IgD-negative memory B cell (primary cell): ENCODE data around the gene GPRIN2. TPM values are rescaled to one million over a fixed set of nuclear protein-coding genes. Genes with fewer than 3 reads are reported as not detected.

Experiments
- H3K27ac Mint-ChIP-seq, 3 donors: one replicate each; pipeline ENCODE4 v1.8.0; 2020 to 2022; ENCODE audit warnings: mild to moderate bottlenecking in 3 of 3, mixed read lengths in 3 of 3, moderate library complexity in 1 of 3
- H3K27me3 Mint-ChIP-seq: one replicate; pipeline ENCODE4 v1.8.0; 2021; ENCODE audit warnings: mixed read lengths
- H3K36me3 Mint-ChIP-seq: one replicate; pipeline ENCODE4 v1.8.0; 2020; ENCODE audit warnings: mild to moderate bottlenecking, mixed read lengths
- H3K4me1 Mint-ChIP-seq, 3 donors: one replicate each; pipeline ENCODE4 v1.8.0; 2020 to 2022; ENCODE audit warnings: mixed read lengths in 3 of 3, mild to moderate bottlenecking in 1 of 3
- H3K4me3 Mint-ChIP-seq, 4 donors: one replicate each; pipeline ENCODE4 v1.8.0; 2020 to 2022; ENCODE audit warnings: mild to moderate bottlenecking in 4 of 4, mixed read lengths in 4 of 4, moderate library complexity in 3 of 4
- H3K9me3 Mint-ChIP-seq, 3 donors: one replicate each; pipeline ENCODE4 v1.8.0; 2020 to 2021; ENCODE audit warnings: mixed read lengths in 3 of 3, mild to moderate bottlenecking in 1 of 3
- polyA plus RNA-seq: library from polyadenylated mRNA; unstranded; fragments of 300-500 nt; fragmentation: Illumina TruSeq; gene quantifications from one replicate; pipeline ENCODE4 v1.2.3, GENCODE V29; 2021

Gene GPRIN2
- polyA plus RNA-seq, 1 donor from 2014 or later, result not detected

DNA sequence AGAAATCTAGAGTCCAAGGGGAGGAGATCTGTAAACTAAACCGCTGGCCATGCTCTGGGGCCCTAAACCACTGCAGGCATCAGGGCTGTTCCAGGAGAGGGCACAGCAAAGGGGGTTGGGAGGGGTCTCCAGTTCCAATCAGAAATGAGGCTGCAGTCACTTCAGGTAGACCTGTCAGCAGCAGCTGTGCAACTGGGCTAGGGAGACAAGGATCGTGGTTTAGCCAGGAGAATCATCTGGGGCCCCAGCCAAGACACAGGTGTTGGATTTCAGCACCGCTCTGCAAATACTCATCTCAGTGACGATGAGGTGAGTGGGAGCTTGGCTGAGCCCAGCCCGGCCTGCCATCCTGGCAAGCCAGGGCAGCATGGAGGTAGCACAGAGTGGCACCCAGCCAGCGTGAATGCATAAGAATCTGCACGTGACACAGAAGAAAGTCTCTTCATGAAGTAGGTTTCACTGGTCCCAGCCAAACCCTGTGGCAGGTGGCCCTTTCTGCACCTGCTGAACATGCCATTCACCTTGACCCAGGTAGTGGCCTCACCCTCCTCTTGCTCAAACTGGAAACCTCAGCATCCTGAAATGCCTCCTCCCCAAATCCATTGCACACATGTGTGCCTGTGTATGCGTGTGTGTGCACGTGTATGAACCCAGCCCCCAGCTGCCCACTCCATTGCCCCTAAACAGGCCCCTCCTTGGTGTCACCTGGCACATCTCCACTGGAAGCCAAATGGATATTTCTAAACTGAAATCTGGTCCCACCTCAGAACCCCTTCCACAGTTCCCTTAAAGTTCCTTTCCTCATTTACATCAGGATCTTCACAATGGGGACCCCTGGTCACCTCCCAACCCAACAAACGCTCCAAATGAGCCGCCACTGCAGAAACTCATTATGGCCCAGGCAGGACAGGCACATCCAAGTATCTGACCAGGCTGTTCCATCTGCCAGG, 9.6 kb downstream of the GPRIN2 start:
- Mint-ChIP-seq H3K4me3 (no peak overlapping the region), H3K4me1 (peaks cover 0 to 4% (median 0%) of the 10 kb centered on the region in 3 donors), H3K36me3 (no peaks in the 10 kb centered on the region), H3K27ac (no peak overlapping the region), H3K27me3 (peaks cover 10% of the 10 kb centered on the region), H3K9me3 (no peaks in the 10 kb centered on the region)

GRCh38 chr10:46545861-46546590, 10.4 kb downstream of the GPRIN2 start:
- Mint-ChIP-seq H3K27me3 (peaks cover 10% of the 10 kb centered on the region), H3K4me3 (no peak overlapping the region), H3K27ac (no peak overlapping the region), H3K36me3 (no peaks in the 10 kb centered on the region), H3K9me3 (no peaks in the 10 kb centered on the region), H3K4me1 (peaks cover 0 to 4% (median 0%) of the 10 kb centered on the region in 3 donors)

DNA sequence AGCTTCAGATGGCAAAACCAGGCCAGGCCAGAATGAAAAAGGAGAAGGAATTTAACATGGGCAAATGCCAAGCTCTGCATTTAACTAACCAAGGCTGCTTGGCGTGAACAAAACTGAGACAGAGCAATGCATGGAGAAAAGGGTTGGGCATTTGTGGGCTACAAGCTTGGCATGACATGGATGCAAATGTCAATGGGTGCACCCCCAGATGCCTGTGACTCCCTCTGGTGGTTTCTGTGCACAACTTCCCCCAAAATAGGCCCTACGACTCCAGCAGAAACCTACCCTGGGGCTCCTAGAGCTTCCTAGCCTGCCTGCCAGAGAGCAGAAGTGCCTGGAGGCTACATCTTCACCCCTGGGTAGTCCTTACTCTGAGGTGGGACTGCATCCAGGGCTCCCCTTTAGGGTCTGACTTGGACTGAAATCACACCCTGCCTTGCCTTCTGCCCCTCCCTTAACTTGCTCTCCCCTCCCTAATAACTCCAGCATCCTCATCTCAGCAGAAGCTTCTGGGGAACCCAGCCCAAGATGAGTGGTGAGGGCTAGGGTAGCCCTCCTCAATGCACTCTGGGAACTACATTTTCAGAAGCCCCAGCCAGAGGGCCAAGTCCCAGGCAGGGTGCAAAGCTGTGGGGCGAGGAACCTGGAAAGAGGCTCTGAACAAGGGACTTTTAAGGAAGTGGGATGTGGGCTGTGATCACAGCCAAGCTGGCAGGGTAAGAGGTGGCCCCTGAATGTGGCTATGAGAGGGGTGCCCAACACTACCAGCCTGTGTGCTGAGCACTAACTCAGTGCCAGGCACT, 11.3 kb downstream of the GPRIN2 start:
- Mint-ChIP-seq H3K4me1 (peaks cover 0 to 4% (median 0%) of the 10 kb centered on the region in 3 donors), H3K27me3 (peaks cover 18% of the 10 kb centered on the region), H3K36me3 (no peaks in the 10 kb centered on the region), H3K27ac (no peak overlapping the region), H3K9me3 (no peaks in the 10 kb centered on the region), H3K4me3 (no peak overlapping the region)

DNA sequence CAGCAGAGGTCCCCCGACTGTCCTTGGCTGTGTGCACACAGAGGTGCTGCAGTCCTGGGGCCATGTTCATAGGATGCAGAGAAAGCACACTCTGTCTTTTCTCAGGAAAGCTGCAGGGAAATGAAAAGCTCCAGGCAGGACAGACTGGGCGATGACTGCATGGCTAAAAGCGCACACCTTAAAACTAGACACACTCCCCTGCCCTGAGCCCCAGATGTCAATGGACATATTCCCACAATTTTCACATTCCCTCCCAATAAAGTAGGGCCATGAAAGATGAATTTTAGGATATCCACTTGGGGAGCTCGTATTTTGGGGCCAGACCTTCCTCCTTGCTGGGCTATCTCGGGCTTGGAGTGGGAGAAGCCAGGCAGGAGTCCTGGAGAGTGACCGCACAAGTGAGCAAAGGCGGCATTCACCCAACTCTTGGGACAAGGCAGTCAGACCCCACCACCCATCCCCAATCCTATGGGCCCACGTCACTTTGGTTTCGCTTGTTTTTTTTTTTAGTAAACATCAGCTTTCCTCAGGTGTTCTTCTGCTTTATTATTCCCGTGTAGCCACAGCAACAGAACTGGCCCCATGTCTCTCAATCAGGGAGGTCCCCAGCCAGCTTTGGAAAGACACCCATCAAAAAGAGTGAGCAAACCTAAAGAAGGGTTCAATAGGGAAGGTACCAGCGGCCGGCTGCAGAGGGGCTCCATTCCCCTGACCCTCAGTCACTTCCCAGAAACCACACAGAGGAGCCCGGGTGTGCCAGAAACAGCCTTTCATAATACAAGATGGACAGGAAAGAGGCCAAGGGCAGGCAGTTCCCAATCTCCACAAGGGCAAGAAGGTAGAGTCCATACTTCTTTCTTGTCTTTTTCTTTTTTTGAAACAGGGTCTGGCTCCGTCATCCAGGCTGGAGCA, 12.7 kb downstream of the GPRIN2 start:
- H3K36me3 Mint-ChIP-seq, result no peaks in the 10 kb centered on the region
- no peaks in the 10 kb centered on the region for H3K9me3 Mint-ChIP-seq
- no peak overlapping the region for H3K27ac Mint-ChIP-seq
- peaks cover 26% of the 10 kb centered on the region for H3K27me3 Mint-ChIP-seq
- no peak overlapping the region for H3K4me3 Mint-ChIP-seq
- H3K4me1 Mint-ChIP-seq, result peaks cover 0 to 4% (median 0%) of the 10 kb centered on the region in 3 donors

GRCh38 chr10:46542567-46543465, 13.6 kb downstream of the GPRIN2 start:
- Mint-ChIP-seq H3K9me3 (no peaks in the 10 kb centered on the region), H3K27me3 (peaks cover 24% of the 10 kb centered on the region), H3K36me3 (no peaks in the 10 kb centered on the region), H3K27ac (no peak overlapping the region), H3K4me1 (peaks cover 0 to 4% (median 0%) of the 10 kb centered on the region in 3 donors), H3K4me3 (no peak overlapping the region)

DNA sequence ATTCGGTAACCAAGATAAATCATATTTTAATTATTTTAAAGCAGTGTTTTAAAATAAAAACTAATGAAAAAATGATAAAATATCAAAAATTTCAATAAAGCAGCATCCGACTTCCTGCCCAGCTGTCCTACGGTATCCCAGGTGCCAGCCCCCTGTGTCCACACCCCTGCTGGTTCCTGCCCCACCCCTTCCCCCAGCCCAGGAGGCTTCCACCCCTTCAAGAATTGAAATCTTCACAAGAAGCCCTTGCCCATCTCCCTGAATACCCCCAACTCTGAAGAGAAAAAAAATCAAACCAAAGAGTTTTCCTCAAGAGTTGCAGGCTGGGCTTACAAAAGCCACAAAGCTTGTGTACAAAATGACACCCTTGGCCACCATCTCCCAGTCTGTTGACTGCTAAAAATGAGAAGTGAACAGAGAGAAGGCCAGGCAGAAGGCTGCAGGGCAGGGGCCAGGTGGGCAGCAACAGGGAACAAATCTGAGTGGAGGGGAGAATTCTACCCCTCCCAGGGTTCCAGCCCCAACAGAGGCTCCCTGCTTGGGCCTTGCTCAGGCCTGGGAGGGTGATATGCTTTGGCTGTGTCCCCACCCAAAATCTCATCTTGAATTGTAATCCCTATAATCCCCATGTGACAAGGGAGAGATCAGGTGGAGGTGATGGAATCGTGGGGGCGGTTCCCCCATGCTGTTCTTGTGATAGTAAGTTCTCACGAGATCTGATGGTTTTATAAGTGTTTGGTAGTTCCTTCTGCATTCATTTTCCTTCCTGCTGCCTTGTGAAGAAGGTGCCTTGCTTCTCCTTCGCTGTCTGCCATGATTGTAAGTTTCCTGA, 14.5 kb downstream of the GPRIN2 start:
- no peak overlapping the region for H3K4me3 Mint-ChIP-seq
- peaks cover 24% of the 10 kb centered on the region for H3K27me3 Mint-ChIP-seq

DNA sequence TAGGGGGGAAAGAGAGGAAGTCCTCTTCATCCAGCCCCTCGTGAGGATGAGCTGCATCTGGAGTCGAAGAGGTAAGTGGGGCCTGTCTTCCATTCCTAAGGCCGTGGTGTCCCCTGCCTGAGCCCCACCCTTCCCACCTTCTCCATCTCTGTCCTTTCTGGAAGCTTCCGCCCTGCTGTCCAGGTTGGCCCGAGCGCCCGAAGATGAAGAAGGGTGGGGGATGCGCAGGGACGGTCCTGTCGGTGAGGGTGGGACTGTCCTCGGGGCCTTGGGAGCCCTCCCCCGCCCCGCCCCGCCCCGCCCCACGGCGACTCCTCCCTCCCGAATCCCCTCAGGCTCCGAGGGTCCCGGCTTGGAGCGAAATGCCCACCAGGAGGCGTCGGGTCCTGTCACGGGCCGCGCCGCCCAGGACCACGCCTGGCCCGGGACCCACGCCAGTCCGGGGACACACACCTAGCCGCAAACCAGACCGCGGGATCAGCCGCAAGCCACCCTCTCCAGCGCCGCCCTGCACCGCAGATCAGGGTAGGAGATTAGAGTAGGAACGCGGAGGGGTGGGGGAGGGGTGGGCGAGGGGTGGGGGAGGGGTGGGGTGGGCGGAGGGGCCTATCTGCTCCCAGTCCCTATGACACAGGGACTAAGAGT, 15.3 kb downstream of the GPRIN2 start:
- Mint-ChIP-seq H3K27me3 (peaks cover 24% of the 10 kb centered on the region), H3K9me3 (no peaks in the 10 kb centered on the region), H3K36me3 (no peaks in the 10 kb centered on the region), H3K4me3 (no peak overlapping the region), H3K4me1 (peaks cover 0 to 4% (median 0%) of the 10 kb centered on the region in 3 donors), H3K27ac (no peak overlapping the region)

More for the DNA sequence above, 14.5 kb downstream of the GPRIN2 start:
- Mint-ChIP-seq H3K9me3 (no peaks in the 10 kb centered on the region), H3K36me3 (no peaks in the 10 kb centered on the region), H3K27ac (no peak overlapping the region), H3K4me1 (peaks cover 0 to 4% (median 0%) of the 10 kb centered on the region in 3 donors)

GRCh38 chr10:46540412-46541016, 15.9 kb downstream of the GPRIN2 start:
- Mint-ChIP-seq H3K27ac (no peak overlapping the region), H3K4me3 (peak overlapping the region in 2 of 4 donors; percentile 1 to 23), H3K4me1 (peaks cover 0 to 4% (median 0%) of the 10 kb centered on the region in 3 donors), H3K9me3 (no peaks in the 10 kb centered on the region), H3K27me3 (peaks cover 24% of the 10 kb centered on the region), H3K36me3 (no peaks in the 10 kb centered on the region)

- peak overlapping the region in 1 of 3 donors; percentile 3 for H3K27ac Mint-ChIP-seq
- no peaks in the 10 kb centered on the region for H3K9me3 Mint-ChIP-seq
- H3K36me3 Mint-ChIP-seq, result no peaks in the 10 kb centered on the region
- H3K4me3 Mint-ChIP-seq, result no peak overlapping the region
- peaks cover 0 to 4% (median 0%) of the 10 kb centered on the region in 3 donors for H3K4me1 Mint-ChIP-seq
- peaks cover 24% of the 10 kb centered on the region for H3K27me3 Mint-ChIP-seq
These were observed 16.7 kb downstream of the GPRIN2 start for GRCh38 chr10:46539596-46540411.

- Mint-ChIP-seq H3K27ac (no peak overlapping the region), H3K4me1 (peaks cover 0 to 4% (median 0%) of the 10 kb centered on the region in 3 donors)
These were observed 17.6 kb downstream of the GPRIN2 start for GRCh38 chr10:46538717-46539426.

More at GRCh38 chr10:46538717-46539426, 17.6 kb downstream of the GPRIN2 start:
- H3K4me3 Mint-ChIP-seq, result no peak overlapping the region
- H3K36me3 Mint-ChIP-seq, result no peaks in the 10 kb centered on the region
- H3K27me3 Mint-ChIP-seq, result peaks cover 24% of the 10 kb centered on the region
- H3K9me3 Mint-ChIP-seq, result no peaks in the 10 kb centered on the region
